HG02870 (cell line): ENCODE data around the gene CD6.

Source experiments
- ATAC-seq: cut with Tn5 transposase; IDR thresholded peaks from one replicate; pipeline ENCODE4 v1.9.1; 2021; ENCODE audit warnings: mild to moderate bottlenecking, moderate library complexity; ENCODE audit not compliant: unreplicated experiment

Gene CD6

GRCh38 chr11:60971520-60971919 is at the start of gene CD6:
Gene CD6 (plus strand): TSS chr11:60971680. CDS start chr11:60971866, 186 bp downstream.
- no peak for ATAC-seq

- no peak for ATAC-seq
These were observed 49.6 kb upstream of the CD6 start for GRCh38 chr11:60921777-60922335.

GRCh38 chr11:60922906-60923305 is 48.6 kb upstream of the CD6 start:
- ATAC-seq, result no peak

GRCh38 chr11:60923326-60923725 is 48.2 kb upstream of the CD6 start:
- ATAC-seq, result no peak

GRCh38 chr11:60923800-60924109 is 47.7 kb upstream of the CD6 start:
- no peak for ATAC-seq

- ATAC-seq, result peak; percentile 60
These were observed 47.2 kb upstream of the CD6 start, which contains the start of gene TMEM132A for GRCh38 chr11:60924110-60924905. Gene TMEM132A (plus strand): TSS chr11:60924460. CDS start chr11:60924634, 174 bp downstream.

GRCh38 chr11:60924906-60925853 is 46.3 kb upstream of the CD6 start:
- no peak for ATAC-seq

- no peak for ATAC-seq
These were observed 45.6 kb upstream of the CD6 start for GRCh38 chr11:60925868-60926267.

- ATAC-seq, result no peak
These were observed 45.0 kb upstream of the CD6 start for GRCh38 chr11:60926500-60926899.

GRCh38 chr11:60927061-60927592 is 44.4 kb upstream of the CD6 start:
- no peak for ATAC-seq

GRCh38 chr11:60927600-60927999 is 43.9 kb upstream of the CD6 start:
- ATAC-seq, result no peak

GRCh38 chr11:60928563-60929001 is 42.9 kb upstream of the CD6 start:
- no peak for ATAC-seq

GRCh38 chr11:60929764-60930163 is 41.7 kb upstream of the CD6 start:
- ATAC-seq, result no peak

GRCh38 chr11:60930394-60930793 is 41.1 kb upstream of the CD6 start:
- ATAC-seq, result no peak

GRCh38 chr11:60931917-60932316 is 39.6 kb upstream of the CD6 start:
- ATAC-seq, result no peak

- ATAC-seq, result no peak
These were observed 38.7 kb upstream of the CD6 start for GRCh38 chr11:60932605-60933356.

GRCh38 chr11:60933416-60934123 is 37.9 kb upstream of the CD6 start:
- ATAC-seq, result no peak

- ATAC-seq, result no peak
These were observed 37.2 kb upstream of the CD6 start for GRCh38 chr11:60934124-60934789.
